ENCODE data around the gene WASF3.

WASF3 gene

GRCh38 chr13:26518451-26518959 is 39.0 kb upstream of the WASF3 start:
- H3K4me3 ChIP-seq (ENCODE audit: insufficient read length, low read depth) = no peak overlapping the region
- peak; percentile 22 for DNase-seq (ENCODE audit: low read depth, low spot score)
- peak overlapping the region; percentile 16 for H3K9ac ChIP-seq (ENCODE audit: insufficient read length, low read depth)

GRCh38 chr13:26522571-26522970 is 34.9 kb upstream of the WASF3 start:
- Histone ChIP-seq H3K36me3 (ENCODE audit: insufficient read depth, insufficient read length, low read length) (no peaks in the 10 kb centered on the region), H3K27me3 (ENCODE audit: insufficient read depth, insufficient read length) (no peaks in the 10 kb centered on the region), H3K4me3 (ENCODE audit: insufficient read length, low read depth) (no peak overlapping the region), H3K9me3 (ENCODE audit: insufficient read depth, low read length) (no peaks in the 10 kb centered on the region), H3K4me1 (ENCODE audit: insufficient read depth, insufficient read length) (peaks cover 3% of the 10 kb centered on the region), H3K9ac (ENCODE audit: insufficient read length, low read depth) (no peak overlapping the region)
- no peak for DNase-seq (ENCODE audit: low read depth, low spot score)
- TF ChIP-seq ZNF274 (IDR thresholded peaks at IDR 0.05; ENCODE audit: low read depth, low read length) (no peak), SUZ12 (IDR thresholded peaks at IDR 0.05; ENCODE audit: extremely low read depth, insufficient read depth, insufficient read length) (no peak), YY1 (IDR thresholded peaks at IDR 0.05; ENCODE audit: insufficient read depth, insufficient read length) (no peak)

More at GRCh38 chr13:26518451-26518959, 39.0 kb upstream of the WASF3 start:
- Histone ChIP-seq H3K36me3 (ENCODE audit: insufficient read depth, insufficient read length, low read length) (no peaks in the 10 kb centered on the region), H3K27me3 (ENCODE audit: insufficient read depth, insufficient read length) (no peaks in the 10 kb centered on the region), H3K4me1 (ENCODE audit: insufficient read depth, insufficient read length) (peaks cover 7% of the 10 kb centered on the region), H3K9me3 (ENCODE audit: insufficient read depth, low read length) (no peaks in the 10 kb centered on the region)
- TF ChIP-seq SUZ12 (IDR thresholded peaks at IDR 0.05; ENCODE audit: extremely low read depth, insufficient read depth, insufficient read length) (no peak), YY1 (IDR thresholded peaks at IDR 0.05; ENCODE audit: insufficient read depth, insufficient read length) (no peak), ZNF274 (IDR thresholded peaks at IDR 0.05; ENCODE audit: low read depth, low read length) (no peak)

DNA sequence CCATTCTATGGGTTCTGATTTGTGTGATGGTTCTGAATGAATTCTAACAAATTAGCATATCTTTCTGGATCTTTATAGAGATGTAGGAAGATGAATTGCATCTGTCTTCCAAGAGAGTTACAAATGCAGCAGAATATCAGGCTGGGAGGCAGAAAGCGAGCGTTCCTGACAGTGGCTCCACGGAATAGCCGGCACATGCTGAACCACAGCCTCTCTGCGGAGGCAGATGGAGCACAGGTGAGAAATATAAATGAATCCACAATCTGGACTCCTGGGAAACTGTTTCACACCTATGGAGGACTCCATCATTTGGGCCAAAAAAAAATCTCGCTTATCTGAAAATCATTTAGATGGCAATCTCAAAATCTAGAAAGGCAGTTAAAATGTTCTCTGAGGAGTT is 34.5 kb upstream of the WASF3 start:
- Histone ChIP-seq H3K36me3 (ENCODE audit: insufficient read depth, insufficient read length, low read length) (no peaks in the 10 kb centered on the region), H3K9ac (ENCODE audit: insufficient read length, low read depth) (no peak overlapping the region), H3K4me1 (ENCODE audit: insufficient read depth, insufficient read length) (peaks cover 3% of the 10 kb centered on the region), H3K4me3 (ENCODE audit: insufficient read length, low read depth) (no peak overlapping the region), H3K27me3 (ENCODE audit: insufficient read depth, insufficient read length) (no peaks in the 10 kb centered on the region), H3K9me3 (ENCODE audit: insufficient read depth, low read length) (no peaks in the 10 kb centered on the region)
- TF ChIP-seq SUZ12 (IDR thresholded peaks at IDR 0.05; ENCODE audit: extremely low read depth, insufficient read depth, insufficient read length) = no peak
- TF ChIP-seq ZNF274 (IDR thresholded peaks at IDR 0.05; ENCODE audit: low read depth, low read length) = no peak
- TF ChIP-seq YY1 (IDR thresholded peaks at IDR 0.05; ENCODE audit: insufficient read depth, insufficient read length) = no peak
- DNase-seq (ENCODE audit: low read depth, low spot score) = no peak

- no peak for DNase-seq (ENCODE audit: low read depth, low spot score)
- H3K4me1 ChIP-seq (ENCODE audit: insufficient read depth, insufficient read length) = no peaks in the 10 kb centered on the region
- no peaks in the 10 kb centered on the region for H3K36me3 ChIP-seq (ENCODE audit: insufficient read depth, insufficient read length, low read length)
- no peak overlapping the region for H3K4me3 ChIP-seq (ENCODE audit: insufficient read length, low read depth)
- H3K9me3 ChIP-seq (ENCODE audit: insufficient read depth, low read length) = no peaks in the 10 kb centered on the region
- no peaks in the 10 kb centered on the region for H3K27me3 ChIP-seq (ENCODE audit: insufficient read depth, insufficient read length)
- no peak for TF ChIP-seq ZNF274 (IDR thresholded peaks at IDR 0.05; ENCODE audit: low read depth, low read length)
- TF ChIP-seq SUZ12 (IDR thresholded peaks at IDR 0.05; ENCODE audit: extremely low read depth, insufficient read depth, insufficient read length) = no peak
- no peak for TF ChIP-seq YY1 (IDR thresholded peaks at IDR 0.05; ENCODE audit: insufficient read depth, insufficient read length)
- H3K9ac ChIP-seq (ENCODE audit: insufficient read length, low read depth) = no peak overlapping the region
Observed at GRCh38 chr13:26525528-26525927, 32.0 kb upstream of the WASF3 start.

GRCh38 chr13:26526702-26527216 is 30.7 kb upstream of the WASF3 start:
- H3K27me3 ChIP-seq (ENCODE audit: insufficient read depth, insufficient read length) = no peaks in the 10 kb centered on the region

GRCh38 chr13:26528527-26528926 is 29.0 kb upstream of the WASF3 start:
- no peaks in the 10 kb centered on the region for H3K9me3 ChIP-seq (ENCODE audit: insufficient read depth, low read length)
- TF ChIP-seq YY1 (IDR thresholded peaks at IDR 0.05; ENCODE audit: insufficient read depth, insufficient read length) (no peak), SUZ12 (IDR thresholded peaks at IDR 0.05; ENCODE audit: extremely low read depth, insufficient read depth, insufficient read length) (no peak), ZNF274 (IDR thresholded peaks at IDR 0.05; ENCODE audit: low read depth, low read length) (no peak)
- no peak for DNase-seq (ENCODE audit: low read depth, low spot score)
- H3K4me1 ChIP-seq (ENCODE audit: insufficient read depth, insufficient read length) = no peaks in the 10 kb centered on the region
- no peak overlapping the region for H3K9ac ChIP-seq (ENCODE audit: insufficient read length, low read depth)
- no peaks in the 10 kb centered on the region for H3K27me3 ChIP-seq (ENCODE audit: insufficient read depth, insufficient read length)
- H3K4me3 ChIP-seq (ENCODE audit: insufficient read length, low read depth) = no peak overlapping the region
- H3K36me3 ChIP-seq (ENCODE audit: insufficient read depth, insufficient read length, low read length) = no peaks in the 10 kb centered on the region

More at GRCh38 chr13:26526702-26527216, 30.7 kb upstream of the WASF3 start:
- H3K9ac ChIP-seq (ENCODE audit: insufficient read length, low read depth) = no peak overlapping the region
- H3K36me3 ChIP-seq (ENCODE audit: insufficient read depth, insufficient read length, low read length) = no peaks in the 10 kb centered on the region
- H3K4me1 ChIP-seq (ENCODE audit: insufficient read depth, insufficient read length) = no peaks in the 10 kb centered on the region
- no peaks in the 10 kb centered on the region for H3K9me3 ChIP-seq (ENCODE audit: insufficient read depth, low read length)
- DNase-seq (ENCODE audit: low read depth, low spot score) = no peak
- TF ChIP-seq ZNF274 (IDR thresholded peaks at IDR 0.05; ENCODE audit: low read depth, low read length) = no peak
- no peak for TF ChIP-seq YY1 (IDR thresholded peaks at IDR 0.05; ENCODE audit: insufficient read depth, insufficient read length)
- TF ChIP-seq SUZ12 (IDR thresholded peaks at IDR 0.05; ENCODE audit: extremely low read depth, insufficient read depth, insufficient read length) = no peak
- no peak overlapping the region for H3K4me3 ChIP-seq (ENCODE audit: insufficient read length, low read depth)

DNA sequence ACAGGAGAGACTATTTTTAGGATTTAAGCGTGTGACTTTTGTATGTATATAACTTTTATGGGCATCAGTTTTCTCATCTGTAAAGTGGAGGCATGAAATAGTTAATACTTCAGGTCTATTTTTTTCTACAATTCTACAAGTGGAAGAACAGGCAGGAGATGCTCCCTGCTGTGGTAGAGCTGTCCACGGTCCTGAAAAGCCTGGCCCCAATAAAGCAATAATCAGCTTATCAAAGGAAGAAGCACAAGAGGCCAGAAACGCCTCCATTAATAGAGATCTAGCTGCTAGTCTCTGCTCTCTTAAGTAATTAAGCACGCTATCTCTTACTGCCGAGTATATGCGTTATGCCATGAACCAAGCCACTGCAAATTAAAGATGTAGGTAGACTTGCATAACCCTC is 28.0 kb upstream of the WASF3 start:
- Histone ChIP-seq H3K9ac (ENCODE audit: insufficient read length, low read depth) (no peak overlapping the region), H3K9me3 (ENCODE audit: insufficient read depth, low read length) (no peaks in the 10 kb centered on the region), H3K27me3 (ENCODE audit: insufficient read depth, insufficient read length) (no peaks in the 10 kb centered on the region), H3K4me1 (ENCODE audit: insufficient read depth, insufficient read length) (no peaks in the 10 kb centered on the region), H3K4me3 (ENCODE audit: insufficient read length, low read depth) (no peak overlapping the region), H3K36me3 (ENCODE audit: insufficient read depth, insufficient read length, low read length) (no peaks in the 10 kb centered on the region)
- TF ChIP-seq ZNF274 (IDR thresholded peaks at IDR 0.05; ENCODE audit: low read depth, low read length) (no peak), SUZ12 (IDR thresholded peaks at IDR 0.05; ENCODE audit: extremely low read depth, insufficient read depth, insufficient read length) (no peak), YY1 (IDR thresholded peaks at IDR 0.05; ENCODE audit: insufficient read depth, insufficient read length) (no peak)
- DNase-seq (ENCODE audit: low read depth, low spot score) = peak; percentile 46
